ENCODE measurements around the gene TRPV4. TPM values are rescaled to one million over a fixed set of nuclear protein-coding genes. Genes with fewer than 3 reads are reported as not detected.
A peak's percentile ranks its signal among the peaks of the same experiment; 100 is the strongest.

Gene TRPV4
- total RNA-seq, 3 donors from 2014 or later = not detected

DNA sequence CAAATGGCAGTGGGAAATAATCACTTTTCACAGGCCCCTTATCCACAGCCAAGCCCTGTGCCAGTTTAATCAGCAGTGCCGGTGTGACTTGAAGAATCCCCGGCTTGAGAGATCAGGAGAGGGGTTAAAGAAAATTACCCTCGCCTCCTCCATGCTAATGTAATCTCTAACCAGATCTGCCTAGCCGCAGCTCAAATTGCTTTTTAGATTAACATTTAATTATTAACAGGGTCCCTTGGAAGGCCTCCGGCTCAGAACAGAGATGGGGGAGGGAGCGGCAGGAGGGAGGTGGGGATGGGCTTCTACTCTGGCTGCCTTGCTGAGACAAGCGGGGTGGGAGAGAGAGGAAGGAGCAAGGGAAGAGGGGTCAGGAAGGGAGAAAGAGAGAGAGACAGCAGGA lies 95.6 kb downstream of the TRPV4 start:
- DNase-seq (no peak), ATAC-seq (no peak)
- Mint-ChIP-seq H3K4me3 (no peak overlapping the region), H3K9me3 (no peaks in the 10 kb centered on the region), H3K27me3 (ENCODE audit: low read depth) (peaks cover 37% of the 10 kb centered on the region), H3K4me1 (ENCODE audit: low read depth) (no peaks in the 10 kb centered on the region), H3K36me3 (ENCODE audit: insufficient read depth) (no peaks in the 10 kb centered on the region)

DNA sequence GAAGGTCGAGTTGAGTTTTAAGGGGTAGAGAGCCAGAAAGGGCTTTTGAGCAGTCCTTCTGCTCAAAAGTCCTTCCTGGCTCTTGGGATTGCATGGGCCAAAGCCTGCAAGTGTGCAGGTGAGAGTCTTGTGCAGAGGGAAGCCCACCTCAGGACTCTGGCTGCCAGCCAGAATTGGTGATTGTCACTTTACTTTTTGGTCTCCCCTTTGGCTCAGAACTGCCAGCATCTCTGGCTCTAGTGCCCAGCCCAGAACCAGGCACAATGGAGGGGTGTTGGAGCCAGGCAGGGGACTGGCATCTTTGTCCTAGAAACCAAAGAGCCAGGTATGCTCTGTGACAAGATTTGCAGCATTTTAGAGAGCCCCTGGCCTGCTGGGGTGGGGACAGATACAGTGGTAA lies 96.1 kb downstream of the TRPV4 start:
- ATAC-seq (no peak), DNase-seq (no peak)
- Mint-ChIP-seq H3K4me3 (no peak overlapping the region), H3K9me3 (no peaks in the 10 kb centered on the region), H3K4me1 (ENCODE audit: low read depth) (no peaks in the 10 kb centered on the region), H3K27me3 (ENCODE audit: low read depth) (peaks cover 37% of the 10 kb centered on the region), H3K36me3 (ENCODE audit: insufficient read depth) (no peaks in the 10 kb centered on the region)

GRCh38 chr12:109736552-109737108 lies 96.6 kb downstream of the TRPV4 start:
- Mint-ChIP-seq H3K4me1 (ENCODE audit: low read depth) (no peaks in the 10 kb centered on the region), H3K4me3 (no peak overlapping the region), H3K36me3 (ENCODE audit: insufficient read depth) (no peaks in the 10 kb centered on the region)

DNA sequence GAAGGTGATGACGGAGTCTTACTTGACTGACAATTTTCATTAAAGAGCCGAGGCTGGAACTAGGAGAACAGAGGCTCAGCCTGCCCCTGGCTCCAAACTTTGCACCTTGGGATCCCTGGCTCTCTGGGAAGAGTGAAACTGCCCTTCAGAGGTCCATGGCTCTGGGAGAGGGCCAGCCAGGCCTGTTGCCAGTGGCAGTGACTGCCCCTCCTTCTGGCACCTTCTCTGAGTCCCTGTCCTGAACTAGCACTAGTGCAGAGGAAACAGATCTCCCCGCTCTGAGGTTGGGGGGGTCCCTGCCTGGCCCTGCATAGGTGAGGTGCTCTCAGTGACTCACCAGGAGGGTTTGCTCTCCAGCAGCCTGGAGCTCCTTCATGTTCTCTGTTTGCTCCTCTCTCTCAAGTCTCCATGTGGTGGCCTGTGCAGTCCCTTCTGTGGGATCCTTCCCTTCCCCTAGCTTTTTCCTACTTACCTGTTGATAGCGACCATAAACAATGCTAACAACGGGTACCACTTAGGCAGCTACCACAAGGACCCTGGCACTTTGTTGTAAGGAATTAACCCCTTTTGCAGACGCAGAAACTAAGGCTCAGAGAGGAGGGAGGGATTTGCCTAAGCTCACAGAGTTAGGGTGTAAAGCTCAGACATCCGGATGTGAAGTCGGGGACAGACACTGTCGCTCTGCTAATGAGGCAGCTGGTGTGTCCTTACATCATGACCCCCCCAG lies 97.2 kb downstream of the TRPV4 start:
- no peaks in the 10 kb centered on the region for H3K9me3 Mint-ChIP-seq
- DNase-seq (no peak), ATAC-seq (no peak)
- no peaks in the 10 kb centered on the region for H3K4me1 Mint-ChIP-seq (ENCODE audit: low read depth)
- H3K4me3 Mint-ChIP-seq = no peak overlapping the region
- H3K36me3 Mint-ChIP-seq (ENCODE audit: insufficient read depth) = no peaks in the 10 kb centered on the region
- H3K27me3 Mint-ChIP-seq (ENCODE audit: low read depth) = peaks cover 37% of the 10 kb centered on the region

More at GRCh38 chr12:109736552-109737108, 96.6 kb downstream of the TRPV4 start:
- DNase-seq = no peak
- Mint-ChIP-seq H3K9me3 (no peaks in the 10 kb centered on the region), H3K27me3 (ENCODE audit: low read depth) (peaks cover 37% of the 10 kb centered on the region)
- ATAC-seq = peak in 1 of 2 donors; percentile 40

GRCh38 chr12:109735051-109735521 lies 98.1 kb downstream of the TRPV4 start:
- Mint-ChIP-seq H3K27me3 (ENCODE audit: low read depth) (peaks cover 31% of the 10 kb centered on the region), H3K4me3 (no peak overlapping the region), H3K36me3 (ENCODE audit: insufficient read depth) (no peaks in the 10 kb centered on the region), H3K9me3 (no peaks in the 10 kb centered on the region), H3K4me1 (ENCODE audit: low read depth) (no peaks in the 10 kb centered on the region)
- peak; percentile 0 for DNase-seq
- ATAC-seq = no peak

DNA sequence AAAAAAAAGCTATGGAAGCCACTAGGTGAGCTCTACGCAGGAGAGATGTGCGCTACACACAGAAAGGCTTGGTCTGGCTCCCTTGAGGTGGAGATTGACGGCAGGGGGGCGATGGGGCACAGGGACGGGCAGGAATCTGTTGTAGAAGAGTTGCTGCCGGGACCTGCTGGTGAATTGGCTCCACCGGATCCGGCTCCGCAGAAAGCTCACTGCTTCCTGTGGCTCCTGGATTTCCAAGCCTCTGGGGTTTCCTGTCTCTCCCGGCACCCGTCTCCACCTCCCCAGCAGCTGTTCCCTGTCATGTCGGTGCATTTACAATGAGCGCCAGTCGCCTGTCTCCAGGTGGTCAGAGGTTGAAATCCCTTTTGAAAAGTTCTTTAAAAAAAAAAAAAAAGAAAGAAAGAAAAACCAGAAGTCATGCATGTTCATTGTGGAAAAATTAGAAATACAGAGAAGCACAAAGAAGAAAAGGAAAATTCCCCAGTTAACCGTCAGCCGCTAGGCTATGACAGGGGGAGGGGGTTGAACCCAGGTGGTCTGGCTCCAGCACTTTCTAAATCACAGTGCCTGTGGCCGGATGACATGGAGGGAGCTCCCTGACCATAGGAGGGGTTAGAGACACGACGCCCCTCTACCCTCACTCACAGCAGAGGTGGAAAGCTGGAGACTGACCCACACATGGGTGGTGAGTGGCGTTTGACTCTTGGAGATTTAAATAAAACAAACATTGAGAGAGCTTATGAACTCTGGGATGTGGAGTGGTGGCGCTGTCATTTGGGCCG lies 98.8 kb downstream of the TRPV4 start:
- peaks cover 31% of the 10 kb centered on the region for H3K27me3 Mint-ChIP-seq (ENCODE audit: low read depth)
- ATAC-seq (no peak), DNase-seq (peak; percentile 0)
- no peaks in the 10 kb centered on the region for H3K4me1 Mint-ChIP-seq (ENCODE audit: low read depth)
- no peaks in the 10 kb centered on the region for H3K9me3 Mint-ChIP-seq
- no peak overlapping the region for H3K4me3 Mint-ChIP-seq
- H3K36me3 Mint-ChIP-seq (ENCODE audit: insufficient read depth) = no peaks in the 10 kb centered on the region

Other genes starting within 250 kb of the TRPV4 start
- 1 to 10 TPM; 4.2 to 6.7 (median 4.8) TPM for gene FAM222A, start 119.6 kb downstream of the TRPV4 start, total RNA-seq
- gene GLTP, start 47.1 kb upstream of the TRPV4 start, total RNA-seq = 10 to 100 TPM; 38.8 to 44.7 (median 40.0) TPM
- gene TCHP, start 66.9 kb upstream of the TRPV4 start, total RNA-seq = 10 to 100 TPM; 25.4 to 27.9 (median 25.4) TPM
- 10 to 100 TPM; 43.0 to 51.8 (median 49.0) TPM for gene GIT2, start 163.0 kb upstream of the TRPV4 start, total RNA-seq
- gene ANKRD13A, start 166.0 kb upstream of the TRPV4 start, total RNA-seq = 10 to 100 TPM; 30.6 to 42.7 (median 38.8) TPM
- 1 to 10 TPM; 5.9 to 6.8 (median 6.4) TPM for gene C12orf76, start 215.1 kb upstream of the TRPV4 start, total RNA-seq

Measured in activated T-cell treated with anti-CD3 and anti-CD28 coated beads, Interleukin-2, amount 50 U/mL, for 4 hours (primary cell).